Measurements from ENCODE around the gene WNT2.
"Not testable (repeated sequence)": the region's sequence is repeated elsewhere in the genome, so short reads cannot be mapped to it uniquely, and the experiment has no call there.

Gene WNT2

GRCh38 chr7:117323851-117324711 is 1.2 kb upstream of the WNT2 start:
- H3K9me3 Mint-ChIP-seq: peaks cover 8% of the 10 kb centered on the region
- no peaks in the 10 kb centered on the region for H3K36me3 Mint-ChIP-seq (ENCODE audit: low read depth)
- no peak overlapping the region for H3K27ac Mint-ChIP-seq
- H3K27me3 Mint-ChIP-seq: peaks cover 62% of the 10 kb centered on the region
- no peak overlapping the region for H3K4me3 Mint-ChIP-seq
- intact Hi-C loops (cut with micrococcal nuclease): no loop called here
- no peaks in the 10 kb centered on the region for H3K4me1 Mint-ChIP-seq (ENCODE audit: low read depth)

- Mint-ChIP-seq H3K27me3 (peaks cover 64% of the 10 kb centered on the region), H3K4me3 (no peak overlapping the region), H3K4me1 (ENCODE audit: low read depth) (no peaks in the 10 kb centered on the region), H3K36me3 (ENCODE audit: low read depth) (no peaks in the 10 kb centered on the region), H3K9me3 (peaks cover 1% of the 10 kb centered on the region), H3K27ac (no peak overlapping the region)
- intact Hi-C loops (cut with micrococcal nuclease): no loop called here
These were observed 520 bp upstream of the WNT2 start for GRCh38 chr7:117323305-117323850.

GRCh38 chr7:117320523-117320922 is 2.3 kb downstream of the WNT2 start:
- Mint-ChIP-seq H3K4me1 (ENCODE audit: low read depth) (no peaks in the 10 kb centered on the region), H3K4me3 (no peak overlapping the region), H3K9me3 (no peaks in the 10 kb centered on the region), H3K36me3 (ENCODE audit: low read depth) (no peaks in the 10 kb centered on the region), H3K27me3 (peaks cover 55% of the 10 kb centered on the region), H3K27ac (no peak overlapping the region)
- intact Hi-C loops (cut with micrococcal nuclease): no loop called here

- Mint-ChIP-seq H3K4me3 (no peak overlapping the region), H3K27ac (no peak overlapping the region), H3K36me3 (ENCODE audit: low read depth) (no peaks in the 10 kb centered on the region), H3K9me3 (no peaks in the 10 kb centered on the region), H3K27me3 (peaks cover 42% of the 10 kb centered on the region), H3K4me1 (ENCODE audit: low read depth) (no peaks in the 10 kb centered on the region)
- intact Hi-C loops (cut with micrococcal nuclease): no loop called here
These were observed 3.7 kb downstream of the WNT2 start for GRCh38 chr7:117319181-117319580.

GRCh38 chr7:117313582-117313981 is 9.3 kb downstream of the WNT2 start:
- Mint-ChIP-seq H3K9me3 (no peaks in the 10 kb centered on the region), H3K4me1 (ENCODE audit: low read depth) (no peaks in the 10 kb centered on the region), H3K27me3 (peaks cover 4% of the 10 kb centered on the region), H3K4me3 (no peak overlapping the region), H3K36me3 (ENCODE audit: low read depth) (no peaks in the 10 kb centered on the region), H3K27ac (no peak overlapping the region)
- intact Hi-C loops (cut with micrococcal nuclease): no loop called here

GRCh38 chr7:117312593-117313580 is 10.0 kb downstream of the WNT2 start:
- Mint-ChIP-seq H3K9me3 (no peaks in the 10 kb centered on the region), H3K27me3 (peaks cover 1% of the 10 kb centered on the region), H3K27ac (no peak overlapping the region), H3K4me1 (ENCODE audit: low read depth) (no peaks in the 10 kb centered on the region), H3K36me3 (ENCODE audit: low read depth) (no peaks in the 10 kb centered on the region), H3K4me3 (no peak overlapping the region)
- intact Hi-C loops (cut with micrococcal nuclease): no loop called here

GRCh38 chr7:117308891-117309290 is 14.0 kb downstream of the WNT2 start:
- Mint-ChIP-seq H3K9me3 (no peaks in the 10 kb centered on the region), H3K27me3 (no peaks in the 10 kb centered on the region), H3K4me3 (no peak overlapping the region), H3K36me3 (ENCODE audit: low read depth) (no peaks in the 10 kb centered on the region), H3K27ac (no peak overlapping the region), H3K4me1 (ENCODE audit: low read depth) (no peaks in the 10 kb centered on the region)
- intact Hi-C loops (cut with micrococcal nuclease): no loop called here

- Mint-ChIP-seq H3K27me3 (peaks cover 4% of the 10 kb centered on the region), H3K27ac (no peak overlapping the region), H3K36me3 (ENCODE audit: low read depth) (no peaks in the 10 kb centered on the region), H3K4me1 (ENCODE audit: low read depth) (no peaks in the 10 kb centered on the region), H3K9me3 (no peaks in the 10 kb centered on the region), H3K4me3 (no peak overlapping the region)
- intact Hi-C loops (cut with micrococcal nuclease): no loop called here
These were observed 20.5 kb downstream of the WNT2 start for GRCh38 chr7:117302396-117302795.

- intact Hi-C loops (cut with micrococcal nuclease); H3K27ac Mint-ChIP-seq; H3K4me1 Mint-ChIP-seq (ENCODE audit: low read depth); H3K4me3 Mint-ChIP-seq; H3K27me3 Mint-ChIP-seq; H3K36me3 Mint-ChIP-seq (ENCODE audit: low read depth); H3K9me3 Mint-ChIP-seq: not testable (repeated sequence)
These were observed 22.4 kb downstream of the WNT2 start for GRCh38 chr7:117300506-117300905.

- H3K9me3 Mint-ChIP-seq: no peaks in the 10 kb centered on the region
- no peak overlapping the region for H3K27ac Mint-ChIP-seq
- H3K27me3 Mint-ChIP-seq: peaks cover 4% of the 10 kb centered on the region
- intact Hi-C loops (cut with micrococcal nuclease): no loop called here
- no peaks in the 10 kb centered on the region for H3K36me3 Mint-ChIP-seq (ENCODE audit: low read depth)
- H3K4me3 Mint-ChIP-seq: no peak overlapping the region
- H3K4me1 Mint-ChIP-seq (ENCODE audit: low read depth): no peaks in the 10 kb centered on the region
These were observed 25.3 kb downstream of the WNT2 start for GRCh38 chr7:117297606-117298005.

- Mint-ChIP-seq H3K4me1 (ENCODE audit: low read depth) (no peaks in the 10 kb centered on the region), H3K27me3 (peaks cover 3% of the 10 kb centered on the region), H3K27ac (no peak overlapping the region), H3K4me3 (no peak overlapping the region), H3K36me3 (ENCODE audit: low read depth) (no peaks in the 10 kb centered on the region), H3K9me3 (no peaks in the 10 kb centered on the region)
- intact Hi-C loops (cut with micrococcal nuclease): no loop called here
These were observed 26.8 kb downstream of the WNT2 start for GRCh38 chr7:117296066-117296465.

- H3K4me1 Mint-ChIP-seq (ENCODE audit: low read depth): no peaks in the 10 kb centered on the region
- no peak overlapping the region for H3K4me3 Mint-ChIP-seq
- H3K9me3 Mint-ChIP-seq: no peaks in the 10 kb centered on the region
- H3K27ac Mint-ChIP-seq: no peak overlapping the region
- no peaks in the 10 kb centered on the region for H3K36me3 Mint-ChIP-seq (ENCODE audit: low read depth)
- H3K27me3 Mint-ChIP-seq: no peaks in the 10 kb centered on the region
- intact Hi-C loops (cut with micrococcal nuclease): no loop called here
These were observed 37.0 kb downstream of the WNT2 start for GRCh38 chr7:117285826-117286225.

- Mint-ChIP-seq H3K9me3 (no peaks in the 10 kb centered on the region), H3K27ac (no peak overlapping the region), H3K27me3 (peaks cover 2% of the 10 kb centered on the region), H3K4me1 (ENCODE audit: low read depth) (no peaks in the 10 kb centered on the region), H3K4me3 (no peak overlapping the region), H3K36me3 (ENCODE audit: low read depth) (no peaks in the 10 kb centered on the region)
- intact Hi-C loops (cut with micrococcal nuclease): no loop called here
These were observed 38.2 kb downstream of the WNT2 start for GRCh38 chr7:117284692-117285091.

GRCh38 chr7:117283779-117284178 is 39.1 kb downstream of the WNT2 start:
- intact Hi-C loops (cut with micrococcal nuclease): no loop called here

More at GRCh38 chr7:117283779-117284178, 39.1 kb downstream of the WNT2 start:
- Mint-ChIP-seq H3K27me3 (peaks cover 2% of the 10 kb centered on the region), H3K36me3 (ENCODE audit: low read depth) (no peaks in the 10 kb centered on the region), H3K4me3 (no peak overlapping the region), H3K27ac (no peak overlapping the region), H3K9me3 (no peaks in the 10 kb centered on the region), H3K4me1 (ENCODE audit: low read depth) (no peaks in the 10 kb centered on the region)

All from dendritic cell treated with granulocyte-macrophage colony-stimulating factor and Interleukin-4, amounts not matched to agents 40 ng/mL and 50 ng/mL, for 4 days (primary cell).